HepG2 (cell line): ENCODE data around the gene AP2A2. TPM values are rescaled to one million over a fixed set of nuclear protein-coding genes. Genes with fewer than 3 reads are reported as not detected.

Source experiments
- ATAC-seq: fragments of 200-7000 bp; cut with Tn5 transposase; 3 replicates; pipeline ENCODE4 v1.9.1; 2020; ENCODE audit warnings: mild to moderate bottlenecking, moderate library complexity
- BruUV-seq: library from RNA; stranded (reverse); fragments of 400-500 nt; replicated peaks from 2 replicates; lab custom pipeline; 2021; lab: Mats Ljungman, UMichigan
- CTCF ChIA-PET: fragments of 300-600 bp; formaldehyde crosslinking; extraction: SDS; loops from one replicate; lab custom pipeline; 2021; ENCODE audit warnings: low total read pairs, inconsistent platforms, low intra/inter-chr PET ratio; lab: Yijun Ruan, JAX
- POLR2A ChIA-PET: fragments of 350-600 bp; sonication (Branson Sonifier 250); formaldehyde crosslinking; loops from one replicate; lab custom pipeline; 2020; ENCODE audit warnings: antibody characterized with exemption, inconsistent platforms; lab: Yijun Ruan, JAX
- DNase-seq: peaks from one replicate; pipeline ENCODE4 v3.0.0-alpha.2; 2015; ENCODE audit warnings: low spot score
- FAIRE-seq: peaks from 3 replicates; lab custom pipeline; 2011; peaks lifted over from hg19 to GRCh38; lab: Jason Lieb, UNC
- H2AFZ ChIP-seq: one replicate; pipeline ENCODE4 v1.6.1; 2011; ENCODE audit warnings: low read length, inconsistent platforms
- H3K27ac ChIP-seq: fragments of 300-600 bp; 3 replicates; pipeline ENCODE4 v1.8.0; 2011; ENCODE audit warnings: mixed run types, mild to moderate bottlenecking, mixed read lengths, low read length, inconsistent platforms; ENCODE audit not compliant: insufficient read depth; ENCODE audit errors: extremely low read length
- H3K27me3 ChIP-seq, 2 experiments: fragments of 200-600 bp in 1 of 2; 2 replicates in 1 of 2; 3 replicates in 1 of 2; pipeline versions ENCODE4 v1.6.0 to v1.8.0; 2011; ENCODE audit warnings: low read length in 2 of 2, mild to moderate bottlenecking in 2 of 2, moderate library complexity in 2 of 2, inconsistent platforms in 1 of 2; ENCODE audit not compliant: insufficient read depth in 2 of 2, control insufficient read depth in 1 of 2
- H3K36me3 ChIP-seq, 2 experiments: fragments of 200-600 bp in 1 of 2; replicated peaks in 1 of 2; 2 replicates in 1 of 2; 3 replicates in 1 of 2; pipeline versions ENCODE4 v1.5.1 to v1.8.0; 2011; ENCODE audit warnings: low read length in 2 of 2, inconsistent platforms in 1 of 2; ENCODE audit not compliant: insufficient read depth in 2 of 2, control insufficient read depth in 1 of 2
- H3K4me1 ChIP-seq: 2 replicates; pipeline ENCODE4 v1.5.1; 2012; ENCODE audit warnings: low read length, inconsistent platforms; ENCODE audit not compliant: insufficient read depth
- H3K4me2 ChIP-seq: 2 replicates; pipeline ENCODE4 v1.6.0; 2011; ENCODE audit warnings: low read depth, low read length, inconsistent platforms
- H3K4me3 ChIP-seq, 3 experiments: fragments of 200-600 bp in 1 of 3; sonication (generic), shearing (Covaris generic) in 1 of 3; replicated peaks in 1 of 3; 2 replicates each; pipeline ENCODE4 v1.5.1; 2011 to 2016; ENCODE audit warnings: low read length in 3 of 3, inconsistent platforms in 2 of 3, low read depth in 2 of 3, mild to moderate bottlenecking in 2 of 3, control low read depth in 1 of 3, mixed read lengths in 1 of 3; ENCODE audit not compliant: insufficient read depth in 1 of 3
- H3K79me2 ChIP-seq: one replicate; pipeline ENCODE4 v1.6.1; 2011; ENCODE audit warnings: low read length, inconsistent platforms; ENCODE audit not compliant: insufficient read depth
- H3K9ac ChIP-seq: 2 replicates; pipeline ENCODE4 v1.6.0; 2011; ENCODE audit warnings: mild to moderate bottlenecking, low read depth, low read length, inconsistent platforms; ENCODE audit not compliant: insufficient read depth
- H3K9me3 ChIP-seq: 2 replicates; pipeline ENCODE4 v1.5.1; 2012; ENCODE audit warnings: mild to moderate bottlenecking, low read length
- H4K20me1 ChIP-seq: 2 replicates; pipeline ENCODE4 v1.6.0; 2011; ENCODE audit warnings: inconsistent platforms, mild to moderate bottlenecking, low read length, moderate library complexity; ENCODE audit not compliant: insufficient read depth
- CEBPB ChIP-seq: IDR thresholded peaks from 2 replicates; pipeline ENCODE4 v1.6.1; 2011; ENCODE audit warnings: low read depth, low read length, improper control_type of control experiment, borderline replicate concordance
- KMT2B ChIP-seq: IDR thresholded peaks from 2 replicates; pipeline ENCODE4 v1.6.1; 2016; ENCODE audit warnings: missing genetic modification reagents, missing compliant biosample characterization
- MEF2D ChIP-seq: sonication (generic); formaldehyde crosslinking; IDR thresholded peaks from 2 replicates; pipeline ENCODE4 v1.5.1; 2020; ENCODE audit warnings: mild to moderate bottlenecking, missing genetic modification reagents
- SOX13 ChIP-seq, 3 experiments: fragments of 450-650 bp in 1 of 3; sonication (generic) in 1 of 3; formaldehyde crosslinking in 1 of 3; IDR thresholded peaks in 2 of 3; conservative IDR thresholded peaks in 1 of 3; 2 replicates each; pipeline versions ENCODE4 v1.5.0 to v1.6.1; 2016 to 2020; ENCODE audit warnings: antibody characterized with exemption in 1 of 3, mild to moderate bottlenecking in 1 of 3, missing compliant biosample characterization in 1 of 3, missing genetic modification reagents in 1 of 3, moderate library complexity in 1 of 3
- TIGD3 ChIP-seq: sonication (generic); formaldehyde crosslinking; IDR thresholded peaks from 2 replicates; pipeline ENCODE4 v1.5.1; 2020; ENCODE audit warnings: mild to moderate bottlenecking, missing genetic modification reagents, borderline replicate concordance
- WGBS: methylation state at CpG from one replicate; pipeline ENCODE4 v1.1.6; 2017; ENCODE audit warnings: low lambda C conversion rate; 5-methylcytosine and 5-hydroxymethylcytosine counted together
- in situ Hi-C: cut with HindIII; loops from 2 replicates; pipeline ENCODE4 v1.10.0; 2017; ENCODE audit warnings: low pct_unique_long_range_greater_than_20kb; ENCODE audit not compliant: extremely low pct_ligation_motif_present
- intact Hi-C: fragments of 100-400 bp; cut with micrococcal nuclease; formaldehyde crosslinking; loops from one replicate; pipeline ENCODE4 v1.10.0; 2022; ENCODE audit not compliant: unreplicated experiment
- polyA plus RNA-seq, 8 experiments: library from polyadenylated mRNA; depleted of rRNA in 3 of 8; stranded (reverse) in 7 of 8; unstranded in 1 of 8; fragments of >200 nt; fragmentation: Illumina TruSeq in 4 of 8; extraction: Trizol in 4 of 8; gene quantifications; 2 replicates each; pipeline versions ENCODE4 v1.2.1 to v1.2.3, GENCODE V29; 2011 to 2016; ENCODE audit warnings: low read depth in 4 of 8, missing spikeins in 1 of 8, mixed read lengths in 1 of 8; ENCODE audit not compliant: insufficient read depth in 1 of 8
- total RNA-seq, 5 experiments: library from RNA; depleted of rRNA; stranded (reverse); fragments of >200 nt; fragmentation: Illumina TruSeq; extraction: Trizol; gene quantifications; 2 replicates each; pipeline ENCODE4 v1.2.3, GENCODE V29; 2016; ENCODE audit warnings: low read depth in 1 of 5
- TF ChIP-seq, protein P1 (sequence below), 2 experiments: fragments of 450-650 bp in 1 of 2; sonication (generic) in 1 of 2; formaldehyde crosslinking; IDR thresholded peaks; 2 replicates each; pipeline versions ENCODE4 v1.5.0 to v1.8.0; 2020 to 2022; ENCODE audit warnings: mild to moderate bottlenecking in 1 of 2, missing genetic modification reagents in 1 of 2

AP2A2 gene
- total and polyA plus RNA-seq, 2 of the 13 experiments (the other 11 are each of a cell fraction or from before 2014, with no cell fraction given), result 25.7 to 75.7 TPM

DNA sequence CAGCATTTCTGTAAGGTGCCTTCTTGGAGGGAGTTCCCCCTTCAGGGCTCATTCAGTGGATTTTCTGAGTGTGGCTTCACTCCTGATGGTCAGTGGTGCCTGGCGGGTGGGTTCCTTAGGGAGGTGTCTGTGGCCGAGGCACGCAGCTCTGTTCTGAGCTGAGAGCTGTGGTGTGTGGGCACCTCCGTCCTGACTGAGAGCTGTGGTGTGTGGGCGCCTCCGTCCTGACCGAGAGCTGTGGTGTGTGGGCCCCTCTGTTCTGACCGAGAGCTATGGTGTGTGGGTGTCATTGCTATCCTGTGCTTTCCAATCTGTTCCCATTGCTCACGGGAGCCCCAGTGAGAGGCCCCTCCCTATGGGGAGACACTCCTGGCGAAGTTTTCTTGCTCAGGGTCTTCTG, 71.0 kb downstream of the AP2A2 start:
- no peak for DNase-seq
- Histone ChIP-seq H3K4me1 (no peaks in the 10 kb centered on the region), H4K20me1 (no peaks in the 10 kb centered on the region), H2AFZ (no peak overlapping the region), H3K27me3 (no peaks in the 10 kb centered on the region), H3K27ac (no peak overlapping the region), H3K79me2 (no peaks in the 10 kb centered on the region), H3K9ac (no peak overlapping the region), H3K4me2 (no peak overlapping the region), H3K9me3 (no peaks in the 10 kb centered on the region), H3K36me3 (peaks cover 22 to 42% of the 10 kb centered on the region in 2 experiments; a peak in 4 of 5 replicates), H3K4me3 (no peak overlapping the region)
- TF ChIP-seq CEBPB (no peak), KMT2B (CRISPR knock-in tag) (no peak), TIGD3 (CRISPR knock-in tag) (no peak), SOX13 (IDR thresholded peaks at IDR 0.05) (no peak), SOX13 (CRISPR knock-in tag; conservative IDR thresholded peaks at IDR 0.05 in 1 of 2, IDR thresholded peaks at IDR 0.05 in 1 of 2) (no peak), MEF2D (CRISPR knock-in tag) (no peak)
- TF ChIP-seq, protein P1, sequence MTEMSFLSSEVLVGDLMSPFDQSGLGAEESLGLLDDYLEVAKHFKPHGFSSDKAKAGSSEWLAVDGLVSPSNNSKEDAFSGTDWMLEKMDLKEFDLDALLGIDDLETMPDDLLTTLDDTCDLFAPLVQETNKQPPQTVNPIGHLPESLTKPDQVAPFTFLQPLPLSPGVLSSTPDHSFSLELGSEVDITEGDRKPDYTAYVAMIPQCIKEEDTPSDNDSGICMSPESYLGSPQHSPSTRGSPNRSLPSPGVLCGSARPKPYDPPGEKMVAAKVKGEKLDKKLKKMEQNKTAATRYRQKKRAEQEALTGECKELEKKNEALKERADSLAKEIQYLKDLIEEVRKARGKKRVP (CRISPR knock-in tag; IDR thresholded peaks at IDR 0.05), result no peak
- ATAC-seq, result no peak
- 60% methylated on average over 1 of the region's 10 CpGs for WGBS
- intact Hi-C loops (no loop called here), in situ Hi-C loops (no loop called here)
- POLR2A ChIA-PET, result no interaction called here
- no TSS peak for BruUV-seq
- FAIRE-seq, result no peak
- CTCF ChIA-PET, result no interaction called here
